Measurements from ENCODE around the gene ACVR1.

DNA sequence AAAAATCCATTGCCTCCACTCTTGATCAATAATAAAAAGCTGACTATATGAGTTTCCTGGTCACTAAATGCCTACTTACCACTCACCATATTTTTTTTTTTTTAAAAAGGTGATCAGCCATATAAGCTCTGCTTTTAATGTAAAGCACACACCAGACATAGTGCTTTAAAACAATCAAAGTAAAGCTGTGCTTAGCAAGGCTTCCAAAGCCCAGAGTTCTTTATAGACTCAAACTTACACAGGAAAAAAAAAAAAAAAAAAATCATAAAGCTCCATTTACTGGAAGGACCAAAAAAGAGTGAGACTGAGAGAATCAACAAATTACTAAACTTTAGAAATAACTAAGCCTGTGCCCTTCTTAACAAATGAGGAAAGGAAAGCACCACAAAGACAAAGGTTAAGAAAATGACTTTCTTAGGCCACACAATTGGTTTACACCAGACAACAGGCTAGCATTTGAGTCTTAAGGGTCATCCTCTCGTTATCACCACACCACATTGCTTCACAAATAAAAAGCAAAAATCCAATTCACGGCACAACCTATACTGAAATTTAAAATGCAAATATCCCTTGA is 11.2 kb downstream of the ACVR1 start:
- no peak for TF ChIP-seq POLR2A (IDR thresholded peaks at IDR 0.05)
- TF ChIP-seq, protein P1, sequence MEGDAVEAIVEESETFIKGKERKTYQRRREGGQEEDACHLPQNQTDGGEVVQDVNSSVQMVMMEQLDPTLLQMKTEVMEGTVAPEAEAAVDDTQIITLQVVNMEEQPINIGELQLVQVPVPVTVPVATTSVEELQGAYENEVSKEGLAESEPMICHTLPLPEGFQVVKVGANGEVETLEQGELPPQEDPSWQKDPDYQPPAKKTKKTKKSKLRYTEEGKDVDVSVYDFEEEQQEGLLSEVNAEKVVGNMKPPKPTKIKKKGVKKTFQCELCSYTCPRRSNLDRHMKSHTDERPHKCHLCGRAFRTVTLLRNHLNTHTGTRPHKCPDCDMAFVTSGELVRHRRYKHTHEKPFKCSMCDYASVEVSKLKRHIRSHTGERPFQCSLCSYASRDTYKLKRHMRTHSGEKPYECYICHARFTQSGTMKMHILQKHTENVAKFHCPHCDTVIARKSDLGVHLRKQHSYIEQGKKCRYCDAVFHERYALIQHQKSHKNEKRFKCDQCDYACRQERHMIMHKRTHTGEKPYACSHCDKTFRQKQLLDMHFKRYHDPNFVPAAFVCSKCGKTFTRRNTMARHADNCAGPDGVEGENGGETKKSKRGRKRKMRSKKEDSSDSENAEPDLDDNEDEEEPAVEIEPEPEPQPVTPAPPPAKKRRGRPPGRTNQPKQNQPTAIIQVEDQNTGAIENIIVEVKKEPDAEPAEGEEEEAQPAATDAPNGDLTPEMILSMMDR (IDR thresholded peaks at IDR 0.05), result no peak

Measured in testis (tissue), 2 donors.